Activated CD8-positive, alpha-beta T cell treated with anti-CD3 and anti-CD28 coated beads for 36 hours (primary cell): Measurements from ENCODE around the gene TCOF1. TPM values are rescaled to one million over a fixed set of nuclear protein-coding genes. Genes with fewer than 3 reads are reported as not detected.

Source experiments
- ATAC-seq: fragments of 200-7000 bp; cut with Tn5 transposase; one replicate; pipeline ENCODE4 v1.10.0; 2021; ENCODE audit warnings: mild to moderate bottlenecking, moderate library complexity
- CTCF ChIA-PET: fragments of 350-600 bp; sonication (Branson Sonifier 250); formaldehyde crosslinking; loops from one replicate; lab custom pipeline; 2021; ENCODE audit warnings: antibody characterized with exemption; lab: Charles Lee
- POLR2A ChIA-PET: fragments of 350-600 bp; sonication (Branson Sonifier 250); formaldehyde crosslinking; loops from one replicate; lab custom pipeline; 2021; ENCODE audit warnings: antibody characterized with exemption; lab: Charles Lee
- DNase-seq: peaks from one replicate; pipeline ENCODE4 v3.0.0-alpha.2; 2020
- H3K27ac Mint-ChIP-seq: one replicate; pipeline ENCODE4 v1.8.0; 2021; ENCODE audit warnings: mild to moderate bottlenecking, mixed read lengths
- H3K27me3 Mint-ChIP-seq: one replicate; pipeline ENCODE4 v1.8.0; 2021; ENCODE audit warnings: mixed read lengths
- H3K36me3 Mint-ChIP-seq: one replicate; pipeline ENCODE4 v1.8.0; 2021; ENCODE audit warnings: low read depth, mixed read lengths
- H3K4me1 Mint-ChIP-seq: one replicate; pipeline ENCODE4 v1.8.0; 2021; ENCODE audit warnings: low read depth, mixed read lengths
- H3K4me3 Mint-ChIP-seq: one replicate; pipeline ENCODE4 v1.8.0; 2021; ENCODE audit warnings: mild to moderate bottlenecking, moderate library complexity, mixed read lengths
- H3K9me3 Mint-ChIP-seq: one replicate; pipeline ENCODE4 v1.8.0; 2021; ENCODE audit warnings: mixed read lengths
- CTCF ChIP-seq: fragments of 200-600 bp; IDR thresholded peaks from one replicate; pipeline ENCODE4 v1.8.0; 2022; ENCODE audit warnings: antibody characterized with exemption, mild to moderate bottlenecking
- intact Hi-C: fragments of 100-400 bp; cut with micrococcal nuclease; formaldehyde crosslinking; loops from one replicate; pipeline ENCODE4 v1.10.0; 2022
- total RNA-seq, 2 experiments: library from RNA; stranded (reverse); gene quantifications; one replicate each; pipeline ENCODE4 v1.2.3, GENCODE V29; 2021

The TCOF1 gene
- total RNA-seq, 2 experiments from 2014 or later = 114 to 117 TPM

DNA sequence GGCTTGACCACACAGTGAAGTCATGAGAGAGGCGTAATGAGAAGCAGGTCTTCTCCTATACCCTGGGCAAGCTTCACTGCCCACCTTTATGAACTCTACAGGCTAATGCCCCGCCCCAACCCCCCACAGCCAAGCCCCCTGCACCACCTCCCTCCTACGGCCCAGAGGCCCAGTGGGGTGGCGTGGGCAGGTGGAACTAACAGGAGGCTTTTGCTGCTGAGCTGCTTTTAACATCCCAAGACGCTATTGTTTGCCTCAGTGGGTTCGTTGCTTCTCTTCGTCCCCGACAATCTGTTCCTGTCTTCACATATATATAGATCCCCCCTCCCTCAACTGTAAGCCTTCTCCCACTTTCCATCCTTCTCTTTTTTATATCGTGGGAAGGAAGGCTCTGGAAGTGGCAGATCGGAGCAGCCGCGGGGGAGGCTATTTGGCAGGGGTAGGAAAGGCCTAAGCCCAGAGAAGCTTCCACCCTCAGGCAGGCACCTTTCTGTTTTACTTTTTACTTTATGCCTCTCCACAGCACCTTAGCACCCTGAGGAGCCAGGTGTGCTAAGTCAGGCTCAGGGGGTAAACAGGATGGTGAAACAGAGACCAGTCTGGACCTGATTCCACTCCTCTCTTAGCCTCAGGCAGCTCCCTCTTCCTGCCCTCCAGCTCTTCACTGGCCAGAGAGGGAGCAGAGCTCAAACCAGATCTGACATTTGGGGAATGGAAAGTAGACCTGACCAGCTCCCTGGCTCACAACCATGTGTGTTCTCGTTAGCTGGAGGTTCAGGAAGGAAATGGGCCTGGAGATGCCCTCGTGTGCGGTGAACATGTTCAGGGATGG lies 28.7 kb downstream of the TCOF1 start:
- CTCF ChIA-PET = no interaction called here
- no peak overlapping the region for H3K27ac Mint-ChIP-seq

DNA sequence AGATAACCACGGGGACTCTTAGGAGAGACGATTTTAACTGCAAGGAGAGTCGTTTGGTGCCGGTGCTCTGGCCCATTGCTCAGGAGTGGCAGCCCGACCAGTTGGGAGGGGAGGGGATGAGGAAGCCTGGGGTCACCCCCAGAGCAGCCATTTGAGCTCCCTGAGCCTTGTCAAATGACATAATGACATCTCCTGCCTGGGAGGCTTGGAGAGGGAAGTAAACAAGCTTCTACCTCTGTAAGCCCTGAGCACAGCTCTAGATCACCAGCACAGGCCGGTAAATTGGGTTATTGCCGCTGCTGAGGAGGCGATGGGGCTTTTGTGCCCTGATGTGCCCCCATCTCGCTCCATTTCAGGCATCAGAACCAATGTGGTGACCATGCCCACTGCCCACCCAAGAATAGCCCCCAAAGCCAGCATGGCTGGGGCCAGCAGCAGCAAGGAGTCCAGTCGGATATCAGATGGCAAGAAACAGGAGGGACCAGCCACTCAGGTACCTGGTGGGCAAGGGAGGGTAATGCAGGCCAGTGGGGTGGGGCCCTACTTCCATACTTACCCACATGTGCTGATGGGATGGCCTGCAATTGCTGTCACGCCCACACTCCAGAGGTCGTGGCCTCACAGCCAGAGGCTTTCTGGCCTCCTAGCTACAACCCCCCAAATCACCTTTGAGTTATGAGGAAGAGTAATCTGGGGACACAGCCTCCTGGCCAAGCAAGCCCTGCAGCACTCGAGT lies 32.2 kb downstream of the TCOF1 start:
- POLR2A ChIA-PET = interaction anchor here (0.5 to 1.8 kb wide), 4 partner anchors 11 to 183 kb away, joined by 3 to 8 read pairs (median 3); no protein-coding TSS in a partner anchor
- H3K4me1 Mint-ChIP-seq = no peaks in the 10 kb centered on the region
- no peak for DNase-seq
- no peak overlapping the region for H3K4me3 Mint-ChIP-seq
- no peaks in the 10 kb centered on the region for H3K27me3 Mint-ChIP-seq
- no peak for ATAC-seq
- H3K9me3 Mint-ChIP-seq = no peaks in the 10 kb centered on the region
- no peak for TF ChIP-seq CTCF
- intact Hi-C loops = no loop called here
- no peak overlapping the region for H3K27ac Mint-ChIP-seq
- peaks cover 35% of the 10 kb centered on the region for H3K36me3 Mint-ChIP-seq
- CTCF ChIA-PET = no interaction called here

More for the DNA sequence above, 28.7 kb downstream of the TCOF1 start:
- H3K4me1 Mint-ChIP-seq = no peaks in the 10 kb centered on the region
- TF ChIP-seq CTCF = no peak
- no peak for DNase-seq
- H3K36me3 Mint-ChIP-seq = peaks cover 32% of the 10 kb centered on the region
- no peaks in the 10 kb centered on the region for H3K9me3 Mint-ChIP-seq
- no peaks in the 10 kb centered on the region for H3K27me3 Mint-ChIP-seq
- POLR2A ChIA-PET = interaction anchor here (1.0 to 2.8 kb wide), 6 partner anchors 9 to 32 kb away, joined by 3 to 11 read pairs (median 7); no protein-coding TSS in a partner anchor
- intact Hi-C loops = no loop called here
- H3K4me3 Mint-ChIP-seq = no peak overlapping the region
- ATAC-seq = no peak

- H3K36me3 Mint-ChIP-seq = peaks cover 43% of the 10 kb centered on the region
- H3K4me3 Mint-ChIP-seq = no peak overlapping the region
- ChIA-PET CTCF (no interaction called here), POLR2A (interaction anchor here (0.6 to 1.8 kb wide), 5 partner anchors 9 to 271 kb away, joined by 3 to 8 read pairs (median 3); no protein-coding TSS in a partner anchor)
- no peaks in the 10 kb centered on the region for H3K4me1 Mint-ChIP-seq
- no peak for TF ChIP-seq CTCF
- no peaks in the 10 kb centered on the region for H3K27me3 Mint-ChIP-seq
- intact Hi-C loops = no loop called here
- DNase-seq (no peak), ATAC-seq (no peak)
- no peaks in the 10 kb centered on the region for H3K9me3 Mint-ChIP-seq
- H3K27ac Mint-ChIP-seq = no peak overlapping the region
Measured at GRCh38 chr5:150391064-150391834, 33.8 kb downstream of the TCOF1 start.

- POLR2A ChIA-PET = interaction anchor here (0.6 to 1.0 kb wide), 3 partner anchors 11 to 270 kb away, joined by 3 to 4 read pairs (median 3); no protein-coding TSS in a partner anchor
Measured at GRCh38 chr5:150391986-150392385, 34.5 kb downstream of the TCOF1 start.

More at GRCh38 chr5:150391986-150392385, 34.5 kb downstream of the TCOF1 start:
- intact Hi-C loops = no loop called here
- no peak for TF ChIP-seq CTCF
- Mint-ChIP-seq H3K4me1 (no peaks in the 10 kb centered on the region), H3K4me3 (no peak overlapping the region), H3K27ac (no peak overlapping the region), H3K36me3 (peaks cover 43% of the 10 kb centered on the region), H3K27me3 (no peaks in the 10 kb centered on the region), H3K9me3 (no peaks in the 10 kb centered on the region)
- CTCF ChIA-PET = no interaction called here
- DNase-seq (no peak), ATAC-seq (no peak)
